Measurements from ENCODE around the gene DOCK3. TPM values are rescaled to one million over a fixed set of nuclear protein-coding genes. Genes with fewer than 3 reads are reported as not detected.

The DOCK3 gene
- total and polyA plus RNA-seq, 2 donors, result 0.66 to 1.7 TPM

- H3K4me3 ChIP-seq (ENCODE audit: low read depth, low read length), result no peak overlapping the region
- 76% methylated on average over 1 of the region's 1 CpG for WGBS
- no peak overlapping the region for H3K27ac ChIP-seq (ENCODE audit: low read depth)
- no peak for DNase-seq (ENCODE audit: extremely low spot score)
- H3K36me3 ChIP-seq (ENCODE audit: insufficient read depth), result no peaks in the 10 kb centered on the region
- H3K4me1 ChIP-seq (ENCODE audit: insufficient read depth), result no peaks in the 10 kb centered on the region
Observed at GRCh38 chr3:50994537-50994936, 319.8 kb downstream of the DOCK3 start.

GRCh38 chr3:50995085-50995824, 320.5 kb downstream of the DOCK3 start:
- 85% methylated on average over 1 of the region's 1 CpG for WGBS
- H3K4me1 ChIP-seq (ENCODE audit: insufficient read depth), result no peaks in the 10 kb centered on the region
- DNase-seq (ENCODE audit: extremely low spot score), result no peak
- no peak overlapping the region for H3K4me3 ChIP-seq (ENCODE audit: low read depth, low read length)
- no peaks in the 10 kb centered on the region for H3K36me3 ChIP-seq (ENCODE audit: insufficient read depth)
- H3K27ac ChIP-seq (ENCODE audit: low read depth), result no peak overlapping the region

- Histone ChIP-seq H3K4me1 (ENCODE audit: insufficient read depth) (no peaks in the 10 kb centered on the region), H3K27ac (ENCODE audit: low read depth) (no peak overlapping the region), H3K36me3 (ENCODE audit: insufficient read depth) (no peaks in the 10 kb centered on the region), H3K4me3 (ENCODE audit: low read depth, low read length) (no peak overlapping the region)
- DNase-seq (ENCODE audit: extremely low spot score), result no peak
Observed at GRCh38 chr3:51002495-51002894, 327.8 kb downstream of the DOCK3 start.

GRCh38 chr3:51004235-51004634, 329.5 kb downstream of the DOCK3 start:
- WGBS, result 38% methylated on average over 2 of the region's 2 CpGs
- no peak overlapping the region for H3K4me3 ChIP-seq (ENCODE audit: low read depth, low read length)
- H3K27ac ChIP-seq (ENCODE audit: low read depth), result no peak overlapping the region
- H3K4me1 ChIP-seq (ENCODE audit: insufficient read depth), result no peaks in the 10 kb centered on the region
- no peaks in the 10 kb centered on the region for H3K36me3 ChIP-seq (ENCODE audit: insufficient read depth)
- DNase-seq (ENCODE audit: extremely low spot score), result no peak

DNA sequence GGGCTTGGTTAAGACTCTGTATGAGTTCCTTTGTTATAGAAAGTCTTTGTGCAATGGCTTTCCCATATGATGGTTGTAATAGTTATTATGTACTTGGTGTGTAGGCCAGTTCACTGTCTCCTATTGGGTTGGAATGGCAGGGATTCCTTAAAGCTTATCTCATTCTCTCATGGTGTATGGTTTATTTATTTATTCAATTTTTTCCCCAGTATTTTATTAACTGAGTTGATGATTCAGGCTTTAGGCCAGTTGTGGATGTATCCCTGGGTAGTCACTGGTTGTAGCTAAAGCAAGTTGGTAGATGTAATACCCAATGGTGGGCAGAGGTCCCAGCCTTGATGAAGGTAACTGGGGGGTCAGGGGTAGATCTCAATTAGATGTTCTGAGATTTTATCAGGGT, 349.4 kb downstream of the DOCK3 start:
- no peak for DNase-seq (ENCODE audit: extremely low spot score)
- Histone ChIP-seq H3K36me3 (ENCODE audit: insufficient read depth) (no peaks in the 10 kb centered on the region), H3K4me3 (ENCODE audit: low read depth, low read length) (no peak overlapping the region), H3K27ac (ENCODE audit: low read depth) (no peak overlapping the region), H3K4me1 (ENCODE audit: insufficient read depth) (no peaks in the 10 kb centered on the region)

DNA sequence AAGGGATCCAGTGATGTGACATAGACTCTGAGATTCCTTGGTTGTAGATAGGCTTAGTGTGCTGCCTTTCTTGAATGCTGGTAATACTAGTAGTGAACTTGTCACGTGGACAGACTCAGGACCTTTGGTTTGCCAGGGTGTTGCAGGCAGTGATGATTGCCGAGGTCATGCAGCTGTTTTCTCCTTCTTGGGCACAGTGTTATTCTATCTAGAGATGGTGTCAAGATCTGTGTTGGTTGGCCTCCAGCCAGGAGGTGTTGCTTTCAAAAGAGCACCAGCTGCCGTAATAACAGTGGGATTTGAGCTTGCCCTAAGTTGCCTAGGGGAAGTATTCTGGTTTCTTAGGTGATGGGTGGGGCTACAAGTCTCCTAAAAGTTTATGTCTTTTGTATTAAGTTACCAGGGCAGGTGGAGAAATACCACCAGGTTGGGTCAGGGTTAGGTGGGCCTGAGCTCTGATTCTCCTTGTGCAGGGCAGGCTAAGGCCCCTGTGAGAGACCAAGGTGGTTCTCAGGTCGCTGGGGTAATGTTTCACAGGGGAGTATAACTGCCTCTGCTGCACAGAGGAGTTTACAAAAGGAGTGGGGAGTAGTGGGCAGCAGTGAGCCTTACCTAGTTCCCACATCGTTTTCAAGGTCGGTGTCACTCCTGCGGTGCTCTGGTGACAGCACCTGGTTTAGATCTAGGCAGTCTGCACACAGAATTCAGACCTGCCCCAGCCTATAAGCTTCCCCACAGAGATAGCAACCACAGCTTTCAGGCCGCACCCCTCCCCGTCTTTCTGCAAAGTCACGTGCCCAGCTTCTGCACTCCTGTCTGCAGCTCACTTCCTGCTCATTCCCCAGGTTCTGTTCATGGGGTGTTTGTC, 350.3 kb downstream of the DOCK3 start:
- WGBS, result 36% methylated on average over 10 of the region's 10 CpGs
- no peak overlapping the region for H3K4me3 ChIP-seq (ENCODE audit: low read depth, low read length)
- DNase-seq (ENCODE audit: extremely low spot score), result no peak

GRCh38 chr3:51031666-51032065, 356.9 kb downstream of the DOCK3 start:
- 61% methylated on average over 3 of the region's 3 CpGs for WGBS
- Histone ChIP-seq H3K27ac (ENCODE audit: low read depth) (no peak overlapping the region), H3K4me3 (ENCODE audit: low read depth, low read length) (no peak overlapping the region), H3K36me3 (ENCODE audit: insufficient read depth) (no peaks in the 10 kb centered on the region), H3K4me1 (ENCODE audit: insufficient read depth) (no peaks in the 10 kb centered on the region)
- DNase-seq (ENCODE audit: extremely low spot score), result no peak

More for the DNA sequence above, 350.3 kb downstream of the DOCK3 start:
- no peaks in the 10 kb centered on the region for H3K4me1 ChIP-seq (ENCODE audit: insufficient read depth)
- no peak overlapping the region for H3K27ac ChIP-seq (ENCODE audit: low read depth)
- H3K36me3 ChIP-seq (ENCODE audit: insufficient read depth), result no peaks in the 10 kb centered on the region

GRCh38 chr3:51035630-51036029, 360.9 kb downstream of the DOCK3 start:
- Histone ChIP-seq H3K4me1 (ENCODE audit: insufficient read depth) (no peaks in the 10 kb centered on the region), H3K4me3 (ENCODE audit: low read depth, low read length) (no peak overlapping the region), H3K27ac (ENCODE audit: low read depth) (no peak overlapping the region), H3K36me3 (ENCODE audit: insufficient read depth) (no peaks in the 10 kb centered on the region)
- DNase-seq (ENCODE audit: extremely low spot score), result no peak

DNA sequence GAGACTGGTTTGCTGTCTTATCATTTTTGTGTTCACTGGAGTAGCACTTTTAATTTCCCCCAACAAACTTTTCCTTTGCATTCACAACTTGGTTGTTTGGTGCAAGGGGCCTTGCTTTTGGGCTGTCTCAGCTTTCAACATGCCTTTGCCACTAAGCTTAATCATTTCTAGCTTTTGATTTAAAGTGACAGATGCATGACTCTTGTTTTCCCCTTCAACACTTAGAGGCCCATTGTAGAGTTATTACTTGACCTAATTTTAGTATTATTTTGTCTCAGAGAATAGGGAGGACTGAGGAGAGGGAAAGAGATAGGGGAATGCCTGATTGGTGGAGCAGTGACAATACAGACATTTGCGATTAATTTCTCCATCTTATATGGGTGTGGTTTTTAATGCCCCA, 370.3 kb downstream of the DOCK3 start:
- no peak for DNase-seq (ENCODE audit: extremely low spot score)
- H3K36me3 ChIP-seq (ENCODE audit: insufficient read depth), result no peaks in the 10 kb centered on the region
- no peak overlapping the region for H3K27ac ChIP-seq (ENCODE audit: low read depth)
- no peaks in the 10 kb centered on the region for H3K4me1 ChIP-seq (ENCODE audit: insufficient read depth)
- H3K4me3 ChIP-seq (ENCODE audit: low read depth, low read length), result no peak overlapping the region
- WGBS, result 99% methylated on average over 1 of the region's 1 CpG

DNA sequence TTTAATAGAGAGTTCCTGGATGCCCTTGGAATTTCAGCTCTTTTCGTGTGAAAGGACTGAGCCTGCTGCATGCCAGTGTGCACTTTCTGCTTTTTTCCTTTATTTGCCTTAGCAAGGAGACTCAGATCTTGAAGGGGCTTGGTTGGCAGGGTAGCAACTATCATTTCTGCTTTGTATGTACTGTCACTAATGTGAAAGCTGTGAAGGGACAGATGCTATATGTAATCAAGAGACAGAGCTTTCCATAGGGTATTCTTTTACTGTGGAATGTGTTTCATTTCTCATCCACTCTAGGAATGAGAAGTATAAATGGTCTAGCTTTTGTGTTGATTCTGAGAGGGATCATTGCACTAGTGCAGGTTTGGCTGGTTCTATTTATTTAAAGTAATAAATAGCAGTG, 377.8 kb downstream of the DOCK3 start:
- 79% methylated on average over 1 of the region's 1 CpG for WGBS
- H3K4me1 ChIP-seq (ENCODE audit: insufficient read depth), result no peaks in the 10 kb centered on the region
- no peak overlapping the region for H3K4me3 ChIP-seq (ENCODE audit: low read depth, low read length)
- DNase-seq (ENCODE audit: extremely low spot score), result no peak
- no peaks in the 10 kb centered on the region for H3K36me3 ChIP-seq (ENCODE audit: insufficient read depth)
- H3K27ac ChIP-seq (ENCODE audit: low read depth), result no peak overlapping the region

GRCh38 chr3:51057121-51057520, 382.4 kb downstream of the DOCK3 start:
- Histone ChIP-seq H3K4me1 (ENCODE audit: insufficient read depth) (no peaks in the 10 kb centered on the region), H3K36me3 (ENCODE audit: insufficient read depth) (no peaks in the 10 kb centered on the region), H3K27ac (ENCODE audit: low read depth) (no peak overlapping the region), H3K4me3 (ENCODE audit: low read depth, low read length) (no peak overlapping the region)
- 28% methylated on average over 1 of the region's 1 CpG for WGBS
- no peak for DNase-seq (ENCODE audit: extremely low spot score)

GRCh38 chr3:51063053-51063452, 388.3 kb downstream of the DOCK3 start:
- Histone ChIP-seq H3K27ac (ENCODE audit: low read depth) (no peak overlapping the region), H3K36me3 (ENCODE audit: insufficient read depth) (no peaks in the 10 kb centered on the region), H3K4me1 (ENCODE audit: insufficient read depth) (no peaks in the 10 kb centered on the region), H3K4me3 (ENCODE audit: low read depth, low read length) (no peak overlapping the region)
- 15% methylated on average over 1 of the region's 1 CpG for WGBS
- DNase-seq (ENCODE audit: extremely low spot score), result no peak

DNA sequence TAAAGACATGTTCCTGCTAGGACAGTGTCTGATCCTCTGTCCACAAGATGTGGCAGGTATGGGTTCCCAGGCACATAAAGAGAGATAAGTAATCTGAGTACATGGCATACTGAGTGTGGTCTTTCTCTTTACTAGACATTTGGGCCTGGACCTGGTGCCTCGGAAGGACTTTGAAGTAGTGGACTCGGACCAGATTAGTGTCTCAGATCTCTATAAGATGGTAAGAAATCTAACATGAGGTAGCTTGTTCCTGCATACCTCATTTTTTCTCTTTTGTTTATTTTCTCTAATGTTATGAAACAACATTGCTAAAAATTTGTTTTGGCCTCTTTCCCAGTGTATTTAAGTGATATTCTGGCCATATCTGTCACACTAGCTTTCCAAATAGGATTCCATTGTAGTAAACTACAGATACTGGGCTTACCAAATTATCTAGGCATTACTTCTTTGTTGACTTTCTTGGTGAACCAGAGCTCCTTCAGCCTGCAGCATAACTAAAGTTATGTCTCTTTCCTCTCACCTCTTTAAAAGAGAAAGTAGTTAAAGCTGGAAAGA, 400.6 kb downstream of the DOCK3 start:
- H3K36me3 ChIP-seq (ENCODE audit: insufficient read depth), result no peaks in the 10 kb centered on the region
- DNase-seq (ENCODE audit: extremely low spot score), result peak; percentile 10
- WGBS, result 52% methylated on average over 2 of the region's 2 CpGs

DNA sequence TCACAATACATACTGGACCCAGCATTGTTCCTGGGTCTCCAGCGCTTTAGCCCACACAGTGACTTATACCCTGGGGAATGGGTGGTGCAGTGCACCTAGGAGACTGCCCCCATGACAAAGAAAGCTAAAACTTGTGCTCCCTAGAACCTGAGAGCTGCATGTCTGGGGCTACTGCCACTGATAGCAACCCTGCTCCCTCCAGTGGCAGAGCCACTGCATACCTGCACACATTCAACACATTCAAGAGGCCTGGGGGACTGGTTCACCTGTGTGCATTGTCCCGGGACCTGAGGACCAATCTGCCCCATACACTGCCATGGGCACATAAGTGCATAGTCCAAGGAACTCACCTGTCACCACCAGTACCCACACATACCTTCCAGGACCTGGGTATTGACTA, 407.6 kb downstream of the DOCK3 start:
- DNase-seq (ENCODE audit: extremely low spot score), result no peak
- H3K36me3 ChIP-seq (ENCODE audit: insufficient read depth), result no peaks in the 10 kb centered on the region
- no peaks in the 10 kb centered on the region for H3K4me1 ChIP-seq (ENCODE audit: insufficient read depth)
- no peak overlapping the region for H3K4me3 ChIP-seq (ENCODE audit: low read depth, low read length)
- H3K27ac ChIP-seq (ENCODE audit: low read depth), result no peak overlapping the region
- WGBS, result 86% methylated on average over 2 of the region's 2 CpGs

More for the DNA sequence above, 400.6 kb downstream of the DOCK3 start:
- Histone ChIP-seq H3K4me1 (ENCODE audit: insufficient read depth) (no peaks in the 10 kb centered on the region), H3K4me3 (ENCODE audit: low read depth, low read length) (no peak overlapping the region), H3K27ac (ENCODE audit: low read depth) (no peak overlapping the region)

Data from urinary bladder (tissue), 4 donors.